SIG-M5 treated with dmso at 0.1 percent for 504 hours (cell line): ENCODE measurements around the gene GMDS.

Experiments
- DNase-seq: peaks from one replicate; lab custom pipeline; 2025; ENCODE audit not compliant: unreplicated experiment; lab: John Stamatoyannopoulos, UW

GMDS gene

GRCh38 chr6:1599469-1599868 lies 645.9 kb downstream of the GMDS start:
- no peak for DNase-seq

GRCh38 chr6:1598886-1599285 lies 646.5 kb downstream of the GMDS start:
- no peak for DNase-seq

- no peak for DNase-seq
Observed at GRCh38 chr6:1598433-1598832, 647.0 kb downstream of the GMDS start.

GRCh38 chr6:1597924-1598323 lies 647.5 kb downstream of the GMDS start:
- no peak for DNase-seq

GRCh38 chr6:1597121-1597744 lies 648.2 kb downstream of the GMDS start:
- no peak for DNase-seq

GRCh38 chr6:1596088-1596852 lies 649.1 kb downstream of the GMDS start:
- peak; percentile 58 for DNase-seq

GRCh38 chr6:1595271-1596087 lies 649.9 kb downstream of the GMDS start:
- no peak for DNase-seq

- no peak for DNase-seq
Observed at GRCh38 chr6:1594445-1595200, 650.8 kb downstream of the GMDS start.

GRCh38 chr6:1593958-1594314 lies 651.5 kb downstream of the GMDS start:
- DNase-seq = no peak

- no peak for DNase-seq
Observed at GRCh38 chr6:1593286-1593957, 652.0 kb downstream of the GMDS start.

- DNase-seq = no peak
Observed at GRCh38 chr6:1592852-1593251, 652.6 kb downstream of the GMDS start.

- no peak for DNase-seq
Observed at GRCh38 chr6:1591926-1592325, 653.5 kb downstream of the GMDS start.

GRCh38 chr6:1591243-1591642 lies 654.2 kb downstream of the GMDS start:
- no peak for DNase-seq

- DNase-seq = no peak
Observed at GRCh38 chr6:1590580-1590979, 654.8 kb downstream of the GMDS start.

- DNase-seq = no peak
Observed at GRCh38 chr6:1589208-1589607, 656.2 kb downstream of the GMDS start.

- DNase-seq = no peak
Observed at GRCh38 chr6:1587977-1588376, 657.4 kb downstream of the GMDS start.

GRCh38 chr6:1587546-1587945 lies 657.9 kb downstream of the GMDS start:
- no peak for DNase-seq

GRCh38 chr6:1586861-1587450 lies 658.4 kb downstream of the GMDS start:
- DNase-seq = no peak

- no peak for DNase-seq
Observed at GRCh38 chr6:1586256-1586655, 659.1 kb downstream of the GMDS start.

GRCh38 chr6:1585669-1586049 lies 659.7 kb downstream of the GMDS start:
- no peak for DNase-seq
